GM12878 (cell line): Measurements from ENCODE around the gene SEC62. TPM values are rescaled to one million over a fixed set of nuclear protein-coding genes. Genes with fewer than 3 reads are reported as not detected.

Experiments used
- BCL11A ChIP-seq: IDR thresholded peaks from 2 replicates; pipeline ENCODE4 v1.6.1; 2011; ENCODE audit warnings: low read depth, low read length
- BRCA1 ChIP-seq: IDR thresholded peaks from 2 replicates; pipeline ENCODE4 v1.6.1; 2011; ENCODE audit warnings: low read depth, low read length, improper control_type of control experiment
- CBX5 ChIP-seq: sonication (generic); IDR thresholded peaks from 2 replicates; pipeline ENCODE4 v1.6.1; 2016; ENCODE audit warnings: low read depth, moderate library complexity, mild to moderate bottlenecking, inconsistent platforms
- CHD4 ChIP-seq: fragments of 200-600 bp; sonication (generic); IDR thresholded peaks from 2 replicates; pipeline ENCODE4 v1.6.1; 2016; ENCODE audit warnings: mild to moderate bottlenecking
- ESRRA ChIP-seq: IDR thresholded peaks from 2 replicates; pipeline ENCODE4 v1.6.1; 2012; ENCODE audit warnings: mild to moderate bottlenecking, low read length, improper control_type of control experiment
- FOXM1 ChIP-seq: IDR thresholded peaks from 2 replicates; pipeline ENCODE4 v1.6.1; 2012; ENCODE audit warnings: low read depth, mild to moderate bottlenecking, inconsistent platforms, low read length, moderate library complexity
- GATAD2B ChIP-seq: fragments of 450-650 bp; conservative IDR thresholded peaks from 2 replicates; pipeline ENCODE4 v1.6.1; 2017; ENCODE audit warnings: low read depth, mild to moderate bottlenecking, moderate library complexity
- HSF1 ChIP-seq: fragments of 150-350 bp; IDR thresholded peaks from 2 replicates; pipeline ENCODE4 v1.6.1; 2014; ENCODE audit warnings: mild to moderate bottlenecking, low read depth, low read length
- JUND ChIP-seq: IDR thresholded peaks from 2 replicates; pipeline ENCODE4 v1.6.1; 2012; ENCODE audit warnings: low read depth, mild to moderate bottlenecking, low read length, improper control_type of control experiment, moderate library complexity
- KAT2A ChIP-seq: conservative IDR thresholded peaks from 2 replicates; pipeline ENCODE4 v1.6.1; 2011; ENCODE audit warnings: low read depth, low read length; ENCODE audit not compliant: control insufficient read depth
- KDM1A ChIP-seq: fragments of 200-600 bp; sonication (generic); IDR thresholded peaks from 2 replicates; pipeline ENCODE4 v1.6.1; 2016; ENCODE audit warnings: borderline replicate concordance
- MEF2B ChIP-seq: fragments of 450-650 bp; IDR thresholded peaks from 2 replicates; pipeline ENCODE4 v1.6.1; 2018; ENCODE audit warnings: mild to moderate bottlenecking, moderate library complexity; ENCODE audit not compliant: partially characterized antibody, poor library complexity, severe bottlenecking
- NBN ChIP-seq: fragments of 450-650 bp; IDR thresholded peaks from 2 replicates; pipeline ENCODE4 v1.6.1; 2016
- POLR2AphosphoS2 ChIP-seq: IDR thresholded peaks from 2 replicates; pipeline ENCODE4 v1.6.1; 2011; ENCODE audit warnings: low read depth, mild to moderate bottlenecking, low read length, improper control_type of control experiment, moderate library complexity
- POLR2AphosphoS5 ChIP-seq: IDR thresholded peaks from 2 replicates; pipeline ENCODE4 v1.6.1; 2011; ENCODE audit warnings: mild to moderate bottlenecking, low read length, inconsistent platforms
- RAD21 ChIP-seq: IDR thresholded peaks from 2 replicates; pipeline ENCODE4 v1.6.1; 2011; ENCODE audit warnings: mild to moderate bottlenecking, low read depth, low read length, moderate library complexity; ENCODE audit not compliant: insufficient read depth
- RBBP5 ChIP-seq: fragments of 200-600 bp; sonication (generic); conservative IDR thresholded peaks from 2 replicates; pipeline ENCODE4 v1.6.1; 2016
- RCOR1 ChIP-seq: conservative IDR thresholded peaks from 2 replicates; pipeline ENCODE4 v1.6.1; 2012; ENCODE audit warnings: low read depth, low read length, improper control_type of control experiment
- SMAD1 ChIP-seq: fragments of 450-650 bp; IDR thresholded peaks from 2 replicates; pipeline ENCODE4 v1.6.1; 2018; ENCODE audit warnings: mild to moderate bottlenecking, low read depth; ENCODE audit not compliant: partially characterized antibody
- SPI1 ChIP-seq: IDR thresholded peaks from 2 replicates; pipeline ENCODE4 v1.6.1; 2011; ENCODE audit warnings: low read depth, mild to moderate bottlenecking, low read length, moderate library complexity, borderline replicate concordance; ENCODE audit not compliant: insufficient read depth
- SRF ChIP-seq, 2 experiments: IDR thresholded peaks; 2 replicates each; pipeline ENCODE4 v1.6.1; 2011; ENCODE audit warnings: low read depth in 2 of 2, low read length in 2 of 2, mild to moderate bottlenecking in 1 of 2, moderate library complexity in 1 of 2
- STAT1 ChIP-seq: fragments of 450-650 bp; conservative IDR thresholded peaks from 2 replicates; pipeline ENCODE4 v1.6.1; 2014; ENCODE audit warnings: antibody characterized with exemption, mild to moderate bottlenecking
- TAF1 ChIP-seq: IDR thresholded peaks from 2 replicates; pipeline ENCODE4 v1.6.1; 2011; ENCODE audit warnings: mild to moderate bottlenecking, low read depth, low read length, borderline replicate concordance
- TARDBP ChIP-seq: IDR thresholded peaks from 2 replicates; pipeline ENCODE4 v1.6.1; 2016; ENCODE audit warnings: borderline replicate concordance
- TCF7 ChIP-seq: IDR thresholded peaks from 2 replicates; pipeline ENCODE4 v1.6.1; 2014; ENCODE audit warnings: antibody characterized with exemption, borderline replicate concordance
- ZNF384 ChIP-seq: IDR thresholded peaks from 2 replicates; pipeline ENCODE4 v1.6.1; 2012; ENCODE audit warnings: low read depth, mild to moderate bottlenecking, low read length, improper control_type of control experiment, borderline replicate concordance
- polyA plus RNA-seq, 11 experiments: library from polyadenylated mRNA; depleted of rRNA in 4 of 11; unstranded in 6 of 11; stranded (reverse) in 5 of 11; fragments of >200 nt; fragmentation: Nextera tagmentation in 4 of 11; fragmentation: Illumina TruSeq in 1 of 11; extraction: Ambion mirVana in 4 of 11; extraction: Trizol in 1 of 11; gene quantifications; 1 replicate in 1 of 11; 2 replicates in 10 of 11; pipeline versions ENCODE4 v1.2.1 to v1.2.3, GENCODE V29; 2011 to 2016; ENCODE audit warnings: inconsistent platforms in 2 of 11, missing spikeins in 2 of 11, low read depth in 1 of 11
- total RNA-seq, 4 experiments: library from RNA; depleted of rRNA in 3 of 4; stranded (reverse); fragments of >200 nt in 3 of 4; fragmentation: Illumina TruSeq in 1 of 4; extraction: Trizol in 1 of 4; gene quantifications; 2 replicates each; pipeline versions ENCODE4 v1.2.1 to v1.2.3, GENCODE V29; 2013 to 2021
- TF ChIP-seq, protein P1 (sequence below): fragments of 450-650 bp; IDR thresholded peaks from 2 replicates; pipeline ENCODE4 v1.6.1; 2014; ENCODE audit warnings: mild to moderate bottlenecking
- TF ChIP-seq, protein P2 (sequence below): fragments of 450-650 bp; IDR thresholded peaks from 2 replicates; pipeline ENCODE4 v1.6.1; 2016; ENCODE audit warnings: mild to moderate bottlenecking, moderate library complexity, borderline replicate concordance

SEC62 gene
- total and polyA plus RNA-seq, 10 of the 15 experiments (the other 5 are each of a cell fraction or from before 2014, with no cell fraction given), result 25.6 to 270 (median 94.8) TPM

DNA sequence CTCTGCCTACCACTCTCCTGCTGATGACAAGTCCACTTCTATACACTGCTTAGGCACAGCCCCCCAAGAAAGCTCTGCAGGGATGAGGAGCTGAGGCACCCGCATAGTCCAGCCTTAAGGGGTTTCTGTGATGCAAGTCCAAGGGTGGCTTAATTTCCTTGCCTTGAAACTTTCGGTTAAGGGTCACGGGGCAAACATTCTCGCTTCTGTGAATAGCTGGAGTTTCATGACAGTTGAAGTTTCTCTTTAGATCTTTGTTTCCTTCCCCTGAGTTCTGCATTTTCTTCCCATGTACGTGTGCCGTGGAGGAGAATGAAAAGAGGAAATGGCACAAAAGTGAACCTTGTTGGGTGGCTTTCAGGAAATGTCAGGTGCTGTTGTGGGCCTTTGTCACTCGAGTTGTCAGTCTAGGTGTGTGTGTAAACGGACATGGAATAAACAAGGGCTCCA lies 78.2 kb downstream of the SEC62 start (continued):
- TF ChIP-seq SPI1, result peak; percentile 99
- TF ChIP-seq NBN, result no peak
- TF ChIP-seq POLR2AphosphoS5, result no peak; the same call in 1 of the 2 replicates
- no peak for TF ChIP-seq POLR2AphosphoS2
- peak; percentile 84 for TF ChIP-seq BCL11A
- no peak for TF ChIP-seq KDM1A
- TF ChIP-seq BRCA1, result no peak
- no peak for TF ChIP-seq CHD4
- no peak for TF ChIP-seq HSF1
- no peak for TF ChIP-seq ESRRA
- TF ChIP-seq FOXM1, result peak; percentile 93
- TF ChIP-seq RAD21, result no peak
- no peak for TF ChIP-seq RCOR1
- TF ChIP-seq TAF1, result no peak
- TF ChIP-seq ZNF384, result no peak
- no peak for TF ChIP-seq SMAD1
- no peak for TF ChIP-seq STAT1
- no peak for TF ChIP-seq RBBP5
- TF ChIP-seq CBX5, result peak; percentile 82; the same call in 1 of the 2 replicates
- no peak; the same call in 1 of the 2 replicates for TF ChIP-seq GATAD2B
- TF ChIP-seq JUND, result no peak
- TF ChIP-seq KAT2A, result no peak
- peak; percentile 62; the same call in 1 of the 2 replicates for TF ChIP-seq TARDBP
- TF ChIP-seq, protein P1, sequence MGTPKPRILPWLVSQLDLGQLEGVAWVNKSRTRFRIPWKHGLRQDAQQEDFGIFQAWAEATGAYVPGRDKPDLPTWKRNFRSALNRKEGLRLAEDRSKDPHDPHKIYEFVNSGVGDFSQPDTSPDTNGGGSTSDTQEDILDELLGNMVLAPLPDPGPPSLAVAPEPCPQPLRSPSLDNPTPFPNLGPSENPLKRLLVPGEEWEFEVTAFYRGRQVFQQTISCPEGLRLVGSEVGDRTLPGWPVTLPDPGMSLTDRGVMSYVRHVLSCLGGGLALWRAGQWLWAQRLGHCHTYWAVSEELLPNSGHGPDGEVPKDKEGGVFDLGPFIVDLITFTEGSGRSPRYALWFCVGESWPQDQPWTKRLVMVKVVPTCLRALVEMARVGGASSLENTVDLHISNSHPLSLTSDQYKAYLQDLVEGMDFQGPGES, result no peak
- 0 out of 4 replicates have a peak, but pooled peaks of 1 of the 2 experiments have one; percentile 36 for TF ChIP-seq SRF (IDR thresholded peaks at IDR 0.05; ENCODE audit: low read depth in 2 of 2, low read length in 2 of 2)
- no peak for TF ChIP-seq TCF7
- TF ChIP-seq, protein P2, sequence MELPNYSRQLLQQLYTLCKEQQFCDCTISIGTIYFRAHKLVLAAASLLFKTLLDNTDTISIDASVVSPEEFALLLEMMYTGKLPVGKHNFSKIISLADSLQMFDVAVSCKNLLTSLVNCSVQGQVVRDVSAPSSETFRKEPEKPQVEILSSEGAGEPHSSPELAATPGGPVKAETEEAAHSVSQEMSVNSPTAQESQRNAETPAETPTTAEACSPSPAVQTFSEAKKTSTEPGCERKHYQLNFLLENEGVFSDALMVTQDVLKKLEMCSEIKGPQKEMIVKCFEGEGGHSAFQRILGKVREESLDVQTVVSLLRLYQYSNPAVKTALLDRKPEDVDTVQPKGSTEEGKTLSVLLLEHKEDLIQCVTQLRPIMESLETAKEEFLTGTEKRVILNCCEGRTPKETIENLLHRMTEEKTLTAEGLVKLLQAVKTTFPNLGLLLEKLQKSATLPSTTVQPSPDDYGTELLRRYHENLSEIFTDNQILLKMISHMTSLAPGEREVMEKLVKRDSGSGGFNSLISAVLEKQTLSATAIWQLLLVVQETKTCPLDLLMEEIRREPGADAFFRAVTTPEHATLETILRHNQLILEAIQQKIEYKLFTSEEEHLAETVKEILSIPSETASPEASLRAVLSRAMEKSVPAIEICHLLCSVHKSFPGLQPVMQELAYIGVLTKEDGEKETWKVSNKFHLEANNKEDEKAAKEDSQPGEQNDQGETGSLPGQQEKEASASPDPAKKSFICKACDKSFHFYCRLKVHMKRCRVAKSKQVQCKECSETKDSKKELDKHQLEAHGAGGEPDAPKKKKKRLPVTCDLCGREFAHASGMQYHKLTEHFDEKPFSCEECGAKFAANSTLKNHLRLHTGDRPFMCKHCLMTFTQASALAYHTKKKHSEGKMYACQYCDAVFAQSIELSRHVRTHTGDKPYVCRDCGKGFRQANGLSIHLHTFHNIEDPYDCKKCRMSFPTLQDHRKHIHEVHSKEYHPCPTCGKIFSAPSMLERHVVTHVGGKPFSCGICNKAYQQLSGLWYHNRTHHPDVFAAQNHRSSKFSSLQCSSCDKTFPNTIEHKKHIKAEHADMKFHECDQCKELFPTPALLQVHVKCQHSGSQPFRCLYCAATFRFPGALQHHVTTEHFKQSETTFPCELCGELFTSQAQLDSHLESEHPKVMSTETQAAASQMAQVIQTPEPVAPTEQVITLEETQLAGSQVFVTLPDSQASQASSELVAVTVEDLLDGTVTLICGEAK, result no peak
- peak; percentile 55 for TF ChIP-seq MEF2B
